GM15510 (cell line): ENCODE results near the gene DUT.

Experiments
- POLR2A ChIP-seq: IDR thresholded peaks from 3 replicates; pipeline ENCODE4 v1.6.1; 2011; ENCODE audit warnings: borderline replicate concordance; ENCODE audit not compliant: insufficient read length; ENCODE audit errors: extremely low read depth

The DUT gene

DNA sequence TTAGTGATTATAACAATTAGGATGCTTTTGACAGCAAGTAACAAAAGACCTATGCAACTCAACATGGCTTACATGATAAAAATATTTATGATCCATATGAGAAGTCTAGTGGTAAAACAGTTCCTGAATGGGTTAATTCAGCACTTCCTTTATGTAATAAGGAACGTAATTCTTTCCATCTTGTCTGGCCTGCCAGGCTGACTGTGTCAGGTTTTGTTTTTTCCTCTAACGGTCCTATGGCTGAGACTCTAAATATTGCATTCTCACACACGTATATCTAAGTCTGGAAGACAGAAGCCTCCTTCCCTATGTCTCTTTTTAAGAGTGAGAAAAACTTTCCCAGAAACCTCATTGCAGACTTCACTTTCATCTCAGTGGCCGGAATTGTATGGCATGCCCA, 50.6 kb downstream of the DUT start:
- no peak for TF ChIP-seq POLR2A

DNA sequence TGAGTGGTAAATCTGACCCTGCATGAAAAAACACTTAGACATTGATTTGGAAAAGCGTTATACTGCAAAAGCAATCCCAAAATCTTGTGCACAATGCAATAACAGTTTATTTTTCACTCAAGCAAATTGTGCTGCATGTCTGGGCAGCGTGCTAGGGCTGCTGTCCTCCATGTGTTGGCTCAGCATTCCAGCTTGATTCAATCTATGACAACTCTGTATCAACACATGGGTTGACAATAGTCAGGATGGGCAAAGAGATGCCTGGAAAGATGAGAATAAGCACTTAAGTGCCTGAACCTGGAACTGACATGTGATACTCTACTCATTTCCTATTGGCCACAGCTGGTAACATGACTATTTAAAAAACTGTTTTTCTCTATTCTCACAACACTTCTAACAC, 51.8 kb downstream of the DUT start:
- TF ChIP-seq POLR2A, result no peak

- no peak for TF ChIP-seq POLR2A
Measured at GRCh38 chr15:48384616-48385015, 53.4 kb downstream of the DUT start.

GRCh38 chr15:48385031-48385830, 54.0 kb downstream of the DUT start:
- no peak for TF ChIP-seq POLR2A

- no peak for TF ChIP-seq POLR2A
Measured at GRCh38 chr15:48388016-48388851, 57.0 kb downstream of the DUT start.

DNA sequence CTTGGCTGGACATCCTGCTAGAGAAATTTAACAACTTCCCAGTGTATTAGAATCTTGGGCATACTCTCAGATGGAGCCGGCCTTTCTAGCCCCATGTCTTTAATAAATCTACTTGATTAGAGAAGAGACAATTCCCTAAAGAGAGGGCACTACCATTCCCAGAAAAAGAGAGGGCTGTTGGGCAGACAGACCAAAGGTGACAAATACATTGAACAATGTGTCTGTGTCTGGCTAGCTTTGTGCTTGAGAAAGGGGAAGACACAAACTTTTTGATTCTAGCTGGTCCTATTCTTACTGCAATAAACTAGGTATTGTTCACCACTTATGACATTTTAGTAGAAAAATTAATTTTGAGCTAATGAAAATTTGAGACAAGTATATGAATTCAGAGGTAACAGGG, 57.7 kb downstream of the DUT start:
- no peak for TF ChIP-seq POLR2A

DNA sequence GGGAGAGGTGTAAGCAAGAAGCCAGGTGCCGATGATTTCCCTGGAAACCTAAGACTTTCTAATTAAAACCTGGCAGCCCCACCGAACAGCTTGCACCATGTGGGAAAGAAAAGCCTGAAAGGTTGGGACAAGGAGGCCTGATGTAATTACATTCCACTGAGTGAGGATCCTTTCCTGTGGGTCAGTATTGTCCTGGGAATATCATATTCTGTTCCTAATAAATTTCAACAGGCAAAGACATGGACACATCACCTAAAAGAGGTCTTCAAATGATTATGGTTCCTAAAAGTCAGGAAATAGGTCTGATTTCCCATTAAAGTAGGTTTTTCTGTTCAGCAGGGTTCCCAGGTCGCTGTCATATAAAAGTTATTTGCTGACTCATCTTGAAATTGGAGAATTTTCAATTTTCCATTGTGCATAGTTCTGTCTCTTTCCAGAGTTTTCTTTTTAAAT, 58.5 kb downstream of the DUT start:
- TF ChIP-seq POLR2A, result no peak

DNA sequence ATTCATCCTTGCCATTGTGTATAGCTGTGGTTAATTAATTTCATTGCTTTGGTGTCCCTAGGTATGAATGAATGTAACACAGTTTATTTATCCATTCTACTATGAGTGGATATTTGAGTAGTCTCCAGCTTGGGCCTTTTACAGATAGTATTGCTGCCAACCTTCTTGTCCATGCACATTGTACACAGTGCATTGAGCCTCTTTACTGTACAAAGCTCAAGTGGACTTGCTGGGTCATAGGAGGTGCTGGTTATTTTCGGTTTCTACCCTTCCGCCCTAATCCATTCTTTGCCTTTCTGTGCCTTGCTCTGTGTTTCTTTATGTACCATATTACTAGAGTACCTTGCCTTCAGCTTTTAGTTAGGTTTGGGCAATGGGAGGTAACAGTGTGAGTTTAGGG, 60.7 kb downstream of the DUT start:
- TF ChIP-seq POLR2A, result no peak

- TF ChIP-seq POLR2A, result no peak
Measured at GRCh38 chr15:48392356-48392755, 61.1 kb downstream of the DUT start.
